HCT116 (cell line): ENCODE results near the gene PLEKHG3.

Experiments used
- EZH2 ChIP-seq: fragments of 200-600 bp; sonication (generic); IDR thresholded peaks from 2 replicates; pipeline ENCODE4 v1.6.1; 2017; ENCODE audit warnings: antibody characterized with exemption, mixed run types
- POLR2AphosphoS5 ChIP-seq: IDR thresholded peaks from 2 replicates; pipeline ENCODE4 v1.6.1; 2011; ENCODE audit warnings: mild to moderate bottlenecking, low read depth, low read length, moderate library complexity
- YY1 ChIP-seq: IDR thresholded peaks from 2 replicates; pipeline ENCODE4 v1.6.1; 2011; ENCODE audit warnings: low read length, low read depth, moderate library complexity, mild to moderate bottlenecking; ENCODE audit not compliant: insufficient replicate concordance; ENCODE audit errors: extremely low read depth
- TF ChIP-seq, protein P1 (sequence below), 3 experiments: fragments of 200-600 bp in 1 of 3; sonication (generic) in 1 of 3; IDR thresholded peaks in 2 of 3; conservative IDR thresholded peaks in 1 of 3; 2 replicates each; pipeline ENCODE4 v1.5.1; 2012 to 2017; ENCODE audit warnings: low read depth in 2 of 3, low read length in 2 of 3, antibody characterized with exemption in 1 of 3, borderline replicate concordance in 1 of 3, control low read depth in 1 of 3, mild to moderate bottlenecking in 1 of 3, mixed read lengths in 1 of 3, mixed run types in 1 of 3, moderate library complexity in 1 of 3; ENCODE audit not compliant: insufficient read depth in 1 of 3

DNA sequence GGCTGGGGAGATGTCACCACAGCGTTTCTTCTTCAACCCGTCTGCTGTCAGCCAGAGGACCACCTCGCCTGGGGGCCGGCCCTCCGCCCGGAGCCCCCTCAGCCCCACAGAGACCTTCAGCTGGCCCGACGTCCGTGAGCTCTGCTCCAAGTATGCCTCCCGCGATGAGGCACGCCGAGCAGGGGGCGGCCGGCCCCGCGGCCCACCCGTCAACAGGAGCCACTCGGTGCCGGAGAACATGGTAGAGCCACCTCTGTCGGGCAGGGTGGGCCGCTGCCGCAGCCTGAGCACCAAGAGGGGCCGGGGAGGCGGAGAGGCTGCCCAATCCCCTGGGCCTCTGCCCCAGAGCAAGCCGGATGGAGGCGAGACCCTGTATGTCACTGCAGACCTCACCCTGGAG, 38.8 kb downstream of the PLEKHG3 start:
- no peak for TF ChIP-seq POLR2AphosphoS5
- no peak for TF ChIP-seq YY1
- TF ChIP-seq EZH2 = no peak
- TF ChIP-seq, protein P1, sequence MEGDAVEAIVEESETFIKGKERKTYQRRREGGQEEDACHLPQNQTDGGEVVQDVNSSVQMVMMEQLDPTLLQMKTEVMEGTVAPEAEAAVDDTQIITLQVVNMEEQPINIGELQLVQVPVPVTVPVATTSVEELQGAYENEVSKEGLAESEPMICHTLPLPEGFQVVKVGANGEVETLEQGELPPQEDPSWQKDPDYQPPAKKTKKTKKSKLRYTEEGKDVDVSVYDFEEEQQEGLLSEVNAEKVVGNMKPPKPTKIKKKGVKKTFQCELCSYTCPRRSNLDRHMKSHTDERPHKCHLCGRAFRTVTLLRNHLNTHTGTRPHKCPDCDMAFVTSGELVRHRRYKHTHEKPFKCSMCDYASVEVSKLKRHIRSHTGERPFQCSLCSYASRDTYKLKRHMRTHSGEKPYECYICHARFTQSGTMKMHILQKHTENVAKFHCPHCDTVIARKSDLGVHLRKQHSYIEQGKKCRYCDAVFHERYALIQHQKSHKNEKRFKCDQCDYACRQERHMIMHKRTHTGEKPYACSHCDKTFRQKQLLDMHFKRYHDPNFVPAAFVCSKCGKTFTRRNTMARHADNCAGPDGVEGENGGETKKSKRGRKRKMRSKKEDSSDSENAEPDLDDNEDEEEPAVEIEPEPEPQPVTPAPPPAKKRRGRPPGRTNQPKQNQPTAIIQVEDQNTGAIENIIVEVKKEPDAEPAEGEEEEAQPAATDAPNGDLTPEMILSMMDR (IDR thresholded peaks at IDR 0.05 in 2 of 3, conservative IDR thresholded peaks at IDR 0.05 in 1 of 3; ENCODE audit: borderline replicate concordance in 1 of 3, insufficient read depth in 1 of 3, low read depth in 2 of 3, low read length in 2 of 3) = no peak
